ENCODE results near the gene CAGE1. TPM values are rescaled to one million over a fixed set of nuclear protein-coding genes. Genes with fewer than 3 reads are reported as not detected.
A peak's percentile ranks its signal among the peaks of the same experiment; 100 is the strongest.

CAGE1 gene
- total and polyA plus RNA-seq, 2 experiments from 2014 or later: 0.17 TPM; not detected in 1

DNA sequence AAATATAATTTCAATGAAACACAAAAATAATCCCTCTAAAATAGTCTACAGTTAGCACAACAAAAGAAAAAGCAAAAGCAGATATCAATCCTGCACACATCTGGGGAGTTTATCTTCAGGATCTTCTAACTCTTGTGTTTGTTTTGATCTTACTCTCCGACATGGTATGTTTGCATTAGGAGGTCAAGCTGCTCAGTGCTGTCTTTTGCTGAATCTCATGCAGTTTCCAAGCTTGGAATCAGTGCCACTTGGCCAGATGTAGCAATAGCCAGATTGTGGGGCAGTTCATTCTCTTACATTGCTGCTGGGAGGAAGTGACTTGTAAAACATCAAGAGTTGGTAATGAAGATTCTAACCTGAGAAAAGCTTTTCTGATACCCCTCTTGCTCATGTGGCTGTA, 29.5 kb upstream of the CAGE1 start:
- no peaks in the 10 kb centered on the region for H3K9me2 ChIP-seq (replicated peaks; ENCODE audit: insufficient read depth)
- no peaks in the 10 kb centered on the region for H4K20me1 ChIP-seq (ENCODE audit: insufficient read depth, poor library complexity, severe bottlenecking)
- H3K4me3 ChIP-seq: no peak overlapping the region
- DNase-seq (ENCODE audit: low spot score): no peak
- H2AFZ ChIP-seq: no peak overlapping the region
- TF ChIP-seq, protein P1, sequence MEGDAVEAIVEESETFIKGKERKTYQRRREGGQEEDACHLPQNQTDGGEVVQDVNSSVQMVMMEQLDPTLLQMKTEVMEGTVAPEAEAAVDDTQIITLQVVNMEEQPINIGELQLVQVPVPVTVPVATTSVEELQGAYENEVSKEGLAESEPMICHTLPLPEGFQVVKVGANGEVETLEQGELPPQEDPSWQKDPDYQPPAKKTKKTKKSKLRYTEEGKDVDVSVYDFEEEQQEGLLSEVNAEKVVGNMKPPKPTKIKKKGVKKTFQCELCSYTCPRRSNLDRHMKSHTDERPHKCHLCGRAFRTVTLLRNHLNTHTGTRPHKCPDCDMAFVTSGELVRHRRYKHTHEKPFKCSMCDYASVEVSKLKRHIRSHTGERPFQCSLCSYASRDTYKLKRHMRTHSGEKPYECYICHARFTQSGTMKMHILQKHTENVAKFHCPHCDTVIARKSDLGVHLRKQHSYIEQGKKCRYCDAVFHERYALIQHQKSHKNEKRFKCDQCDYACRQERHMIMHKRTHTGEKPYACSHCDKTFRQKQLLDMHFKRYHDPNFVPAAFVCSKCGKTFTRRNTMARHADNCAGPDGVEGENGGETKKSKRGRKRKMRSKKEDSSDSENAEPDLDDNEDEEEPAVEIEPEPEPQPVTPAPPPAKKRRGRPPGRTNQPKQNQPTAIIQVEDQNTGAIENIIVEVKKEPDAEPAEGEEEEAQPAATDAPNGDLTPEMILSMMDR (IDR thresholded peaks at IDR 0.05; ENCODE audit: poor library complexity): no peak
- no peak for TF ChIP-seq EZH2phosphoT487 (IDR thresholded peaks at IDR 0.05; ENCODE audit: low read depth, severe bottlenecking, unreplicated experiment)
- TF ChIP-seq EZH2 (IDR thresholded peaks at IDR 0.05; ENCODE audit: borderline replicate concordance): no peak
- H3K36me3 ChIP-seq (replicated peaks; ENCODE audit: insufficient read depth, low read depth): no peaks in the 10 kb centered on the region
- peak overlapping the region; percentile 6 for H3K4me2 ChIP-seq
- peak overlapping the region; percentile 3 for H3K27ac ChIP-seq
- H3K79me2 ChIP-seq: no peaks in the 10 kb centered on the region
- H3K4me1 ChIP-seq (ENCODE audit: insufficient read depth): peaks cover 26% of the 10 kb centered on the region
- 30% methylated on average over 1 of the region's 1 CpG for WGBS (ENCODE audit: low lambda C conversion rate, missing lambda C conversion rate)
- H3K9me3 ChIP-seq (ENCODE audit: low read depth): no peaks in the 10 kb centered on the region
- no peaks in the 10 kb centered on the region for H3K27me3 ChIP-seq

DNA sequence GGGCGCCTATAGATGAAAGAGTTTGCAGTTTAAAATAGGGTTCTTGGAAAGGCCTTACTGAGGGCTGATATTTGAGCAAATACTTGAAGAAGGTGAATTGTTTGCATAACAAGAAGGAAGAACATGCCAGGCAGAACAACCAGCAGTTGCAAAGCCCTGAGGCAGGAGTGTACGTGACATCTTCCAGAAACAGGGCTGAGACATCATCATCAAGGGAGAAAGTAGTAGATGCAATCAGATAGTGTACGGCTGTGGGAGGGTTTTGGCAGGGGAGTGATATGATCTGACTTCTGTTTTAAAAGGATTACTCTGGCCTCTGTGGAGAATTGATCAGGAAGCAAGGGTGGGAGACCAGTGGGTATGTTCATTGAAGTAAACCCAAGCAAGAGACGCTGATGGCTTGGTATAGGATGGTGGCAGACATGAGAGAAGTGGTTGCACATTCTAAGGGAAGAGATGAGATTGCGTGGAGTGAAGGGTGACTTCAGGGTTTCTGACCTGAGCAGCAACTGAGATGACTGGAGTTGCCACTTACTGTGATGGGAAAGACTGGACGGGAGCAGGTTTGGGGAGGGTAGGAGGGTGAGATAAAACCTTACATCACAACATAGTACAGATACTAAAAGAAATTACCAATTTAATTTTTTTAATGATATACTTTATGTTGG, 28.8 kb upstream of the CAGE1 start:
- no peak for DNase-seq (ENCODE audit: low spot score)
- Histone ChIP-seq H3K9me2 (replicated peaks; ENCODE audit: insufficient read depth) (no peaks in the 10 kb centered on the region), H3K4me2 (peak overlapping the region; percentile 8), H2AFZ (no peak overlapping the region), H3K9me3 (ENCODE audit: low read depth) (no peaks in the 10 kb centered on the region), H3K4me1 (ENCODE audit: insufficient read depth) (peaks cover 30% of the 10 kb centered on the region), H3K27me3 (no peaks in the 10 kb centered on the region), H4K20me1 (ENCODE audit: insufficient read depth, poor library complexity, severe bottlenecking) (no peaks in the 10 kb centered on the region), H3K79me2 (no peaks in the 10 kb centered on the region), H3K4me3 (no peak overlapping the region), H3K36me3 (replicated peaks; ENCODE audit: insufficient read depth, low read depth) (no peaks in the 10 kb centered on the region), H3K27ac (peak overlapping the region; percentile 15)
- TF ChIP-seq, protein P1 (IDR thresholded peaks at IDR 0.05; ENCODE audit: poor library complexity): no peak
- TF ChIP-seq EZH2phosphoT487 (IDR thresholded peaks at IDR 0.05; ENCODE audit: low read depth, severe bottlenecking, unreplicated experiment): no peak
- TF ChIP-seq EZH2 (IDR thresholded peaks at IDR 0.05; ENCODE audit: borderline replicate concordance): no peak
- 50% methylated on average over 6 of the region's 6 CpGs for WGBS (ENCODE audit: low lambda C conversion rate, missing lambda C conversion rate)

DNA sequence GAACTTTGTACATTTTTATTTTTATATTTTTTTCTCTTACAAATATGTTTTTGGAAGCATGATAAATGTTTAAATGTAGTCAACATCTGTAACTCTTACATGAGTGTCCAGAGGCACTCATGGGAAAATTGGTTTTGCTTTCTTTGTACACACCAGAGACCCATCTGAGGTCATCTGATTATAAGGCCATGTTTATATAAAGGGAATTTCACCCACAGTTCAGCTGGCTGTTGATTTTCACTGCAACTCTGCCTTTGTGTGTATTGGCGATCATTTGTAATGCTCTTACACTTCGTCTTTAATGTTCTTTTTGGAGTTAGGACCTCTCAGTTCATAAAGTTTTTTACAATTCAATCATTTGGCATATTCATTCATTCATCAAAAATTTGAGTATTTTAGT, 28.1 kb upstream of the CAGE1 start:
- no peak for DNase-seq (ENCODE audit: low spot score)
- 64% methylated on average over 2 of the region's 2 CpGs for WGBS (ENCODE audit: low lambda C conversion rate, missing lambda C conversion rate)
- Histone ChIP-seq H3K9me2 (replicated peaks; ENCODE audit: insufficient read depth) (no peaks in the 10 kb centered on the region), H3K4me2 (no peak overlapping the region), H3K27me3 (no peaks in the 10 kb centered on the region), H3K4me1 (ENCODE audit: insufficient read depth) (peaks cover 32% of the 10 kb centered on the region), H2AFZ (no peak overlapping the region), H3K27ac (peak overlapping the region; percentile 10), H3K9me3 (ENCODE audit: low read depth) (no peaks in the 10 kb centered on the region), H3K4me3 (no peak overlapping the region), H3K79me2 (no peaks in the 10 kb centered on the region), H3K36me3 (replicated peaks; ENCODE audit: insufficient read depth, low read depth) (no peaks in the 10 kb centered on the region), H4K20me1 (ENCODE audit: insufficient read depth, poor library complexity, severe bottlenecking) (no peaks in the 10 kb centered on the region)
- TF ChIP-seq EZH2phosphoT487 (IDR thresholded peaks at IDR 0.05; ENCODE audit: low read depth, severe bottlenecking, unreplicated experiment): no peak
- TF ChIP-seq EZH2 (IDR thresholded peaks at IDR 0.05; ENCODE audit: borderline replicate concordance): no peak
- TF ChIP-seq, protein P1 (IDR thresholded peaks at IDR 0.05; ENCODE audit: poor library complexity): no peak

All from hepatocyte (in vitro differentiated cells).